NCI-H2107 (cell line): ENCODE measurements around the gene CLCN5.
"Not testable (repeated sequence)": the region's sequence is repeated elsewhere in the genome, so short reads cannot be mapped to it uniquely, and the experiment has no call there.

Experiments used
- DNase-seq: peaks from one replicate; lab custom pipeline; 2025; lab: John Stamatoyannopoulos, UW

The CLCN5 gene

DNA sequence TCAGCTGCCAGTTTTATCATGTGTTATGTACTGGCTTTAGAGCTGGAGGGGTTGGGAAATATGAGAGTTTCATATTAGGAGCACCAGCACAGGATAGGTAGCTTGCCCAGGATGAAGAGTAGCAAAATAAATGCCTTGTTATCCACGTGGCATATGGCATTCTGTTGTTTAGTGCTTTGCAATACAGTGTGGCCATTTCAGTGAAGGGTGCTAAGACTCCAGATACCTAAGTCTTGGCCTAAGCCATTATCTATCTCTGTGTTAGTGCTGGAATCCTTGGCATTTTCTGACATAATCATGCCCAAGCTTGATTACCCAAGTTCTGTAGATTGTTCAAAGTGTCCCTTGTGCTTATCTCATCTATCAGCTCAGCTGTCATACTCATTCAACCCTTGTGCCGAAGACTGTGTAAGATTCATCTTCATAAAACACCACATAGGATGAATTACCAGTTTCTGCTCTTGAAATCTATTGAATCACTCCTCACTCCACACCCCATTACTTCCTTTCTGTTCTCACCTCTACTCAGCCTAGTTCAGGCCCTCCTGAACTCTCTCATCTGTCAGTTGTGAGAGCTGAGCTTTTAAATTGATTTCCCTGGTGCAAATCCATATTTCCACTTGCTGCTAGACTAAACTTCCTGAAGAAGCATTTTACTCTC, 73.5 kb downstream of the CLCN5 start:
- no peak for DNase-seq

DNA sequence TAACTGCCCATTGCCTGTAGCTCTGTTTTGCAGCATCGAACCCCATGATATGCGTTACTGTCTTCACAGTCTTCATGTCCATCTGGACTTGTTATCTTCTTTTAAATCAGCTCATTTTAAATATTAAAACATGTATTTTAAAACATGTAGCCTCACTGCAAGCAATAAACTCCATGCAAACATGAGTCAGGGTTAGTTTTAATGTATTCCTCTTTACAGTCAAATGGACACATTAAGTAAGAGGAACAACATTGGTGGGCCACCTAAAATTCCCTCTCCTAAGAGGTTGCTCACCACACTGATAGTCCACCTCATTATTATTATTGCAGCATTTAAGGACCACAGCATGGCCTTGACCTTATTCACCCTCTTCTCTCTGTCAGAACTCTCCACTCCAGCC, 74.1 kb downstream of the CLCN5 start:
- DNase-seq: no peak

DNA sequence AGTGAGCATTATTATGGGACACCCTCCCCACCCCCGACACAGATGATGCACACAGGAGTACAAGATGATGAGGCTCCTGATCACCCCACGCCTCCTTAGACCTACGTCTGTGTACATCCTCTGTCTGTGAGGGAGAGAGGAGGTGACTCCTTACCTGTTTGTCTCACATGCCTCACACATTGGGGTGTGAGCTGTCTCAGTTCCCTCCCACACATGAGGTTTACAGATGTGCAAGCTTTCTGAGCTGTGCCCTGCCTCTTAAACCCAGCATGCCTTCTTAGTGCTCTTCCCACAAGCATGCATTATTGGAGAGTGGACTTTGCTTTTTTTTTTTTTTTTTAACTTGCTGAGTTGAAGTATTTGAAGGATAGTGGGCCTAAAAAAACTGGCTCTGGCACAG, 76.7 kb downstream of the CLCN5 start:
- no peak for DNase-seq

DNA sequence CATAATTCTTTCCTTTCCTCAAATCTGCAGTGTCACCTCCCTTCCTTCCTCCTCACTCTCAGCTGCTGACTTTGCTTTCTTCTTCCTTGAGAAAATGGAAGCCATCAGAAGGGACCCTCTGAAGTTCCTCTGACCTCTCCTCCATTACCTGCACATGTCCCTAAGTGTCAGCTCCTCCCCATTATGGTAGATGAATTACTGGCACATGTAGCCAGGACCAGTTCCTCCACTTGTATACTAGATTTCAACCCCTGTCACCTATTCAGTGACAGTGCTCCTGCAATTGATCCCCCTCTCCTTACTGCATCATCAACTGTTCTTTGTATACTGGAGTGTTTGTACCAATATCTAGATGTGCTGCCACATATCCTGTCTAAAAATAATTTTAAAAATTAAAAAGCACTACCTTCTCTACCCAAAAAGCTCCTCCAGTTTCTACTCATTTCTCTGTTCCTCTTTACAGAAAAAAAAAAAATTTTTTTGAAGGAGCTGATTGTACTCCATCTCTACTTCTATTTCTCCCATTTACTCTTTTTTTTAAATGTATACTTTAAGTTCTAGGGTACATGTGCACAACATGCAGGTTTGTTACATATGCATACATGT, 78.6 kb downstream of the CLCN5 start:
- no peak for DNase-seq

DNA sequence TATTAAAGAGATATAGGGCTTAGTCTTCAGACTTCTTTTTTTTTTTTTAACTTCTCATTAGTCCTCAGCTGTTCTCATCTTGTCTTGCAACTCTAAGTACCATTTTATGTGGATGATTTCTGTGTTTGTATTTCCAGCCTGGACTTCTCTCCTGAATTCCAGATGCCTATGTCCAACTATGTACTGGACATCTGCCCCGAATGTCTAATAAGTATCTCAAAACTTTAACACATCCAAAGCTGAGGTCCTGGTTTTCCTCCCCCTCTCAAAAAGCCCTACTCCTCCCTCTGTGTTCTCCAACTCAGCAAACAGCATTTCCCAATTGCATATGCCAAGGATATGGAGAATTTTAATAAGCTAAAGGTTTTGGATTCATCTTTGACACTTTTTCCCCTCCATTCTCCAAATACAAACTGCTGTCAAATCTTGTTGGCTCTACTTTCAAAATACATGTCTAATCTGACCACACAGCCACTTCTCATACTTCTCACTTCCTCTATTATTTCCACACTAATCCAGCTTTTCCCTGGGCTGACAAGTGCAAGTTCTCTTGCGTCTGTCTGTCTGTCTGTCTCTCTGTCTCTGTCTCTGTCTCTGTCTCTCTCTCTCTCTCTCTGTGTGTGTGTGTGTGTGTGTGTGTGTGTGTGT, 79.8 kb downstream of the CLCN5 start:
- no peak for DNase-seq

DNA sequence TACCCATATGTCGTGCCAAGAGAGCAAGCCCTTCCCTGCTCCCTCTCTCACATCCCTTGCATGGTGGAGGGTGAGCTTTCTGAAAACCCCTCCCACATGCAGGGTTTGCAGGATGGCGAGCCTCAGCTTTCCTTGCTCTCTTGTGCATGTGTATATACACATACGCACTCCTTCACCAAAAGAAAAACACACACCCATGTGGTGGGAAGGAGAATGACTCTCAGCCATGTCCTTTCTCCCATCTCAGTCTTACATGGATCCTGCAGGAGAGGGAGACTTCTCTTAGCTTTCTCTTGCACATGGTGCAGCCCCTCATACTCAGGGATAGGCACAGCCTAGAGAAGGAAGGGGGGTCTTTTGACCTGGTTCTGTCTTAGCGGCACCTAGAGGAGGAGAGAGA, 81.1 kb downstream of the CLCN5 start:
- no peak for DNase-seq

DNA sequence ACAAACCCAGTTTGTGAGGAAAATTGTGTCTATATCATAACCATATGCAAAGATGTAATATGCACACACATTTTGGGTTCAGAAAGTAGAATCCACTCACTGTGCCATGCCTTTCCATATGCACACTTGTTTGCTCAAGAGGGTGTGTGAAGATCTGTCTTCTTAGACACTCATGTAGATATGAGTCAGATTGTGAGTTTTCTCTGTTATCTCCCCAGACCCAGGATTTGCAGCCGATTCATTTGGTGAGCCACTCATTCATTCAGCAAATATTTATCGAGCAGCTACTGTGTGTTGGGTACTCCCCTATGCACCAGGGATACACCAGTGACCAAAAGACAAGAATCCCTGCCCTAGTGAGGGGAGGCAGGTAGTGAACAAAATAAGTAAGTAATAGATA, 81.5 kb downstream of the CLCN5 start:
- no peak for DNase-seq

DNA sequence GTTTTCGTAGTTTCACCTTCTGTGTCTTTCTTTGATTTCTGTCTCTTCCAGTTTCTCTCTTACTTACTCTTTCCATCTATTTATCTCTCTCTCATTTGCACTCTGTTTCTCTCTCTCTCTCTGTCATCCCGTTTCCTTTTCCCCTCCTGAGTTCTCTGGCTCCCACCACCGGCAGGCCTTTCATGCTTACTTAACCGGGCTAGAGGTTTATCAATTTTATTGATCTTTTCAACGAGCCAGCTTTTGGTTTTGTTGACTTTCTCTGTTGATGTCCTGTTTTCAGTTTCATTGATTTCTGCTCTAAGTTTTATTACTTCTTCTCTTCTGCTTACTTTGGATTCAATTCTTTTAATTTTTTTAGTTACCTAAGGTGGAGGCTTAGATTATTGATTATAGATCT, 103.2 kb downstream of the CLCN5 start:
- DNase-seq: not testable (repeated sequence)

DNA sequence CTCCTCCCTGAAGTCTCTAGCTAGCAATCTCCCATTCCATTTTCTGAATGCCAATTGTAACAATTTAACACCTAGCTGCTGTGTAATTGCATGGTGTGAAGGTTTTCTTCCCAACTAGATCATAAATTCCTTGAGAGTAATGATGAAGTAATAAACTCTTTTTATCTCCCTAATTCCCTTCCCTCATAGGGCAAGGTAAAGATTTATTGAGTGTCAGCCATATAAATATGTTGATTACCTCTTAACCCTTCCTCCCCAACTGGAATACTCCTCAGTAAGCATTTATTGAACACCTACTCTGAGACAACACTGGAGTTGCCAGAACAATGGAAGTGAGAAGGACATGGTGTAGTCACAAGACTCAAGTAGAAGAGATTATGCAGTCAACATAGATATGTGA, 112.7 kb downstream of the CLCN5 start:
- no peak for DNase-seq

DNA sequence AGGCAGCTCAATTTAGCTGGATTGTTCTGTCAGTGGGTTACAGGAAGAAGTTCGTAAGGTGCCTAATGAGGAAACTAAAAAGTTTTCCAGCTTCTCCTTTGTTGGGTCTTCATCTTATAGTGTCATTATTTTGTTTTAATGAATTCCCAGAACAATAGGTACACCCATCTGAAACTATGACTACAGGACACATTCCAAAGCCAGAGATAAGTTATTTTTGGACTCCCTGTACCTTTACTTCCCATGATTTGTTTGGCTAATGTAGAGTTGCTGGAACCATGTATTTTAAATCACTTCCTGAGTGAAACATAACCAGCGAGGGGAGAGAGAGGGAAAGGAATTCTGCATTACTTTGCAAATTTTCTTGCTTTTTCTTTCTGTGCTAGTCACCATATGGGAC, 114.0 kb downstream of the CLCN5 start:
- DNase-seq: no peak

DNA sequence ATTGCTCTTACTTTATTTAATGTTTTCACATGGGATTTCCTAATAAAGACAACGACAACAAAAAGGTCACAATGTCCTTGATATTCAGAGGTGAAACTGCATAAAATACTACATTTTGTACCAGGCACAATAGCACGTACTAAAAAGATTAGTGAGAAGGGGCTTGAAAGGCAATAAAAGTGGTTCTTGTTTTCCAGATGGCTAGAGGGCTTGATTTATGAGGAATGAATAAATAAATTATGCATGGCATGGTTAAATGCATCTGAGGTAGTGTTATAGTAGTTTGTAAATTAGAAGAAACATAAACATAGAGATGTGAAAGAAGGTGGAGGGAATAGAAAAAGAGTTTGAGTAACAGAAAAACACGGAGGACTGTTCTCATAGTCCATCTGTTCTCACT, 123.4 kb downstream of the CLCN5 start:
- DNase-seq: no peak

DNA sequence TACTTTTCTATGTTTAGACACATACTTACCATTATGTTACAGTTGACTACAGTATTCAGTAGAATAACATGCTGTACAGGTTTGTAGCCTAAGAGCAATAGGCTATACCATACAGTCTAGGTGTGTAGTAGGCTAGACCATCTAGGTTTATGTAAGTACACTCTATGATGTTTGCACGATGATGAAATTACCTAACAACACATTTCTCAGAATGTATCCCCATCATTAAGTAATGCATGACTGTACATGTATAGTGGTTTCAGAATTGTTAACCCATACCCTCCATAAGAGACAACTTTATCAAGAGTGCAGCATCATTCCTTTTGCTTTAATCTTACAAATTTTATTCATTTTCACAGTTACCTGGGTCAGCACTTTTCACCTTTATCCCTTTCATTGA, 126.8 kb downstream of the CLCN5 start:
- no peak for DNase-seq

DNA sequence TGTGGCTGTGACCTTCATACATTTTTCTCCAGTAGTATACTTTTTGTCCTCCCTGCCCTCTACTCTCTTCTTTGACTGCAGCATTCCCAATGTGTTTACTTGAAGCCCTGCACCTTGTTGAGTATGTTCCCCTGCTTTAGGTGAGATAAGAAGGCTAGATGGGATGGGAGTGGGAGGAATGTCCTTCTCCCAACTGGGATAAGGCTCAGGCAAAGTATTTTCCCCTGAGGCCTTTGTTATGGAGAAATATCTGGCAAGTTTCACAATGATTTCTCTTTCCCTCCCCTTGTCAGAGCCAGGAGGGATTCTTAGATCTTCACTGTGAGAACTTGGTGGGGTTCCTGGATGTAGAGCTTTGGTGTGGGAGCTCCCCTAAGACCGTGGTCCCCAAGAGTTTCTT, 131.8 kb downstream of the CLCN5 start:
- DNase-seq: no peak

DNA sequence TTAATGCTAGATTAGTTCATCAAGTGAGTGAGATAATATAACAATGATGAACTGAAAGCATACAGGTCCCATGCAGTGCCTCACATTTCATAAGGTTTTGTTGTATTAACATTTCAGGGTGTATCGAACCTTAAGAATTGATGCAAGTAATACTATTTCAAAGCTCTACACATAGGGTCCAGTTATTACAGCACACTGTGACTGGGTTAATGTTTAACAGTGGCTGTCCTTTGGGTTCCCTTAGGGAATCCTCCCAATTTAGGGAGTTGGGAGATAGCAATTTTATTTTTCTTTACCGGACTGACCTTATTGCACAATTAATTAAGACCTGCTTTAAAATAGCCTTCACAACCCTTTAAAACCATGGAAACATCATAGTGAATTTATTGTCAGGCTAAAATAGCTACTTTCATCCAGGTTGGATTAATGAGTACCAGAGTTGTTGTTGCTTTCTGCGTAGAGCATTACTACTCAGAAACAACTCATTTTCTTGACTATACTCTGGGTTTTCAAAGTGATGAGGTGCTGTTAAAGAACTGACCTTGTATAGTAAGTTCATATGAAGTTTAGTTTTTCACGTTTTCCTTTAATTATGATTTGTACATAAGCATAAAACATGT, 144.0 kb downstream of the CLCN5 start:
- DNase-seq: no peak

DNA sequence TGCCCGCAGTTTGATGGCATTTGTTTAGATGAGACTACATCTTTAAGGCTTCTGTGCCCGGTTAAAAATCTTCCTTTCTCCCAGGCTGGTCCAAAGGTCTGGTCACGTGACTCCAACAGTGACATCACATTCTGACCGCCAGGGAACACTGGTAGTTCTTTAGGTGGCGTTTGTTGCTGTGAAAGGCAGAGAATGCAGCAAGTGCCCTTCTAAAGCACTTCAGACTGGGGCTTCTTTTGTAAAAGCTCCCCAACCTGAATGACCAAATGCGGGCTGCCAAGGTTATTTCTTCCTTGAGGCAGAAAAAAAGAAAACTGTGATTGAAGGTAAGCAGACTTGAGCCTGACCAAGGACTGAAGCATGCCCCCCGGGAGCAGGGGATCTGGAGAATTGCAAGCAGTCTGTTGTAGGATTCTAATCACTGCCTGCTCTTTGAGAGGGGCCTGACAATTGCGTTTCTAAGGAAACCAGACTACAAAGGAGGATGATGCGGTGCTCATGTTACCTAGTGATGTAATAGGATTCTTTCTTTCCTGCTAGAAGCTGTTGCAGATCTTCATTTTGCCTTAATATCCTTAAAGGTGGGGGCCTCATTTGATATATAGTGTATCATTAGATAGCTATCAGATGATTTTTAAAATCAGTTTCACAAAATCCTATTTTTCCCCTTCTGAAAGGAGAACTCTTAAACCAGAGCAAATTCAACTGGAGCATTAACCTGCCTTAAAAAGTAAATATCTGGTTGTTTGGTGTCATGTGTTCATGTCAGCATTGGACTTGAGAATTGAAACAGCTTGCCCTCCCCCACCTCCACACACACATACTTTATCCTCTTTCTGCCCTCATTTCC, 145.3 kb downstream of the CLCN5 start:
- DNase-seq: no peak

DNA sequence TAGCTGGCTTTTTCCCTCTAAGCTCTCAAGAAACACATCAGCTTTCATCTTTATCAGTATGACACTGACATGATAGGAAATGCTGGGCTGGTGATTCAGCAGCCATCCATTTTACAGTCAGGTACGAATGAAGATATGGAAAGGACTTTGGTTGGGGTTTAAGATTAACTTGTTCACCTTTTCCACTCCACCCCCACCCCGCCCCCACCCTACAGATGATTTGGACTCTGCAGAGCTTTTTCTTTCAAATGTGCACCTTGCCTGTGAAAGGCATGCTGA, 145.8 kb downstream of the CLCN5 start:
- no peak for DNase-seq

DNA sequence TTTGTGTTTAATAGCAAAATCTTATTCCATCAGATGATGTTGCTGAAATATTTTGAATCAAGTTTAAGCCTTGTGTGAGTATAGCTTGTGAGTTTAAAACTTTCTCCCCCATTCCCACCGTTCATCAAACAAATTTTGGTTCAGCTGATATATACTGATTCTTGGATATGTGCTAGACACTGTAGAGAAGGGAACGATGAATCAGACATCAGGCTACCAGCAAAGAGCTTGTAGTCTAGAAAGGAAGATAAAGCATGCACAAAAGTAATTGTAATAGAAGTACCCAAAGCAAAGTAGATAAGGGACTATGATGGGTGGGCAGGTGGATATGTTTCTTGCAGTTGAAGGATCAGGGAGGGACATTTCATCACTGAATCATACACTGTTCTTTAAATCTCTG, 146.5 kb downstream of the CLCN5 start:
- no peak for DNase-seq

DNA sequence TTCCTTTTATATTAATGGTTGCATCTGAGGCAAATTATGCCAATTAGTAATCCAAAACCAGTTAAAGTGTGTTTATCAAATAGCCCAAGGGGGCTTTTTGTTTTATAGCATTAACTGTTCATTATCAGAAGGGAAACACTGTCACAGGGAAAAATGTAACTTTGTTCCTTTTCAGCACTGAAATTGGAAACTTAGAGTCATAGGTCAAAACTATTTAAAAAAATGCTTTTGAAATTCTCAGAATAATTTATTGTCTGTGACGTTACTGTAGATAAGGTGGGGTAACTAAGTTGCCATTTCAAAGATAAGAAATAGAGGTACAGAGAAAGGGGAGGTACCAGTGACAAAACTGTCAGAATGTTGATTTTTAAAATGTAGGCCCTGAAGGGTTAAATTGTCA, 149.1 kb downstream of the CLCN5 start:
- DNase-seq: no peak

DNA sequence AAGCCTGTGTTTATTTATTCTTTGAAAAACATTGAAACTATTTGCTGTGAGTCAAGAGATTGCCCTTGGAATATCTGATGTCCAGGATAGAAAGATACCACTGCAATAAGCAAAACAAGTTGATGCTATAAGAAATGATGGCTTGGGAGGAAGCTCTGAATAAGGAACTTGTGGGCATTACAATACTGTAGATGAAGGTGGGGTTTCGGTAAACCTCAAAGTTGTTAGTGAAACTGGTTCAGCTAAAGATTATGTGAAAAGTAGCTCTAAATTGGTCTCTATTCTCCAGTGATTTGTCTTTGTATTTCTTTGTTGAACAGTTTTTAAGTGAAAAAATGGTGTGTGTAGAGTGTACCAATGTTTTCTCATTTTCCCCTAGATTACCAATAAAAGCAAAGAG, 149.7 kb downstream of the CLCN5 start:
- DNase-seq: no peak

DNA sequence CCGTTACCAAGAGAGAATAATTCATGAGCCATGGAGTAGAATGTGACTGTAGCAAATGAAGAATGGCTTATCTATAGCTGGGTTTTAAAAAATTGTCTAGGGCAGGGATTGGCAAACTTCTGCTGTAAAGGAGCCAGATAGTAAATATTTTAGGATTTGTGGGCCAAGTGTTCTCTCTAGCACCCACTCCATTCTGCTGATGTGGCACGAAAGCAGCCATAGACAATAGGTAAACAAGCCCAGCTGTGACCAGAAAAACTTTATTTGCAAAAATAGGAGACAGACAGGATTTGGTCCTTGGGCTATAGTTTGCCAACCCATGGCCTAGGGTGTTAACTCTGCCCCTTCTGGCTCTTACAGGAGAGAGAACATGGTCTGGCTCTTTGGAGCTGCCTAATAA, 151.2 kb downstream of the CLCN5 start:
- no peak for DNase-seq

DNA sequence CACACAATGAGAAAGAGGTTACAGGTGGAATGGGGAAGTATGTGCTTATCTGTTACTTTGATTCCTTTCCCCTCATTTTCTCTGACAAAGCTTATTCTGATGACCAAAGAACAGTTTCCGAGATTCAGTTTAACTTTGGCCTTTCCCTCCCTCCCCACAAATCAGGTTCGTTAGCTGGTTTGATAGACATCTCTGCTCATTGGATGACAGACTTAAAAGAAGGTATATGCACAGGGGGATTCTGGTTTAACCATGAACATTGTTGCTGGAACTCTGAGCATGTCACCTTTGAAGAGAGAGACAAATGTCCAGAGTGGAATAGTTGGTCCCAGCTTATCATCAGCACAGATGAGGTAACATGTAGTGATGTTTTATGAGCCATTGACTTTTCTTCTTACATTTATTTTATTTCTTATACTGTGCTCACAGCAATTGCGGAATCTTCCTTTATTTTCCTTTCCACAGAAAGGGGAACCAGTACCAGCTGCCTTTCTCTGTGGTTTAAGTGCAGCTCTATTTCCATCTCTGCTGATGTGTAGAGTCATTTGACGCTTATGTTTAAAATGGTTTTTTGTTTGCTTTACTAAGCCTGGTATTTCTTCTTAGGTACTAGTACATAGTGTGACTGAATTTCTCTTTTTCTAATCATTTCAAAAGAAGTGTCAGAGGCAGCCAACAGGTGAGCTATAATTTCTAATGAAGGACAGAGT, 153.4 kb downstream of the CLCN5 start:
- DNase-seq: no peak

DNA sequence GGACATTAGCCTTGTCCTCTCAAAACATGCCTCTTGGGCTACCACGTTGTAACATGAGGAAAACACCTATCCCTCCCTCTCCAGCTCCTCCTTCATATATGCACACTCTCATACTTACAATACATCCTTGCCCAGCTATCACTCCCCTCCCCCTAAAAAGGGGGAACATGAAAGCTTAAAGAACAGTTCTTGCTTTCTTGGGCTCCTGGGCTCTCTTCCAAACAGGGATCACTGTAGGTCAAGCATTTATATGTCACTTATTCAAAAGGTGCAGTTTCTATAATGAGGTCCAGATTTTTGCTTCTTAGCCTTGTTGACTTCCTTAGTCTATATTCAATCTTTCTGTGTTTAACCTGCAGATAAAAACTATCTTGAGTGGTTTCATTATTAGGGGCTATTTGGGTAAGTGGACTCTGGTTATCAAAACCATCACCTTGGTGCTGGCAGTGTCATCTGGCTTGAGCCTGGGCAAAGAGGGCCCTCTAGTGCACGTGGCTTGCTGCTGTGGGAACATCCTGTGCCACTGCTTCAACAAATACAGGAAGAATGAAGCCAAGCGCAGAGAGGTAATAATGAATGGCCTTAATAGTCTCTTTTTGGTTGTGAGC, 159.0 kb downstream of the CLCN5 start:
- no peak for DNase-seq
